Caco-2 (cell line): ENCODE results near the gene CHRM1. TPM values are rescaled to one million over a fixed set of nuclear protein-coding genes. Genes with fewer than 3 reads are reported as not detected.

ENCODE experiments used
- BruUV-seq: library from RNA; stranded (reverse); fragments of 400-500 nt; replicated peaks from 2 replicates; lab custom pipeline; 2021; lab: Mats Ljungman, UMichigan
- CTCF ChIA-PET: fragments of 300-600 bp; sonication (Branson Sonifier 250); formaldehyde crosslinking; loops from one replicate; lab custom pipeline; 2022; ENCODE audit warnings: antibody characterized with exemption; lab: Charles Lee
- POLR2A ChIA-PET: fragments of 300-600 bp; sonication (Branson Sonifier 250); formaldehyde crosslinking; loops from one replicate; lab custom pipeline; 2022; ENCODE audit warnings: antibody characterized with exemption; lab: Charles Lee
- DNase-seq, 2 experiments: peaks; one replicate each; pipeline versions ENCODE4 v3.0.0 to v3.0.0-alpha.2; 2020 to 2022
- H3K27me3 ChIP-seq: replicated peaks from 2 replicates; pipeline ENCODE4 v1.6.0; 2011; ENCODE audit warnings: low read length; ENCODE audit not compliant: control insufficient read depth, insufficient read depth
- H3K36me3 ChIP-seq: 2 replicates; pipeline ENCODE4 v1.5.1; 2011; ENCODE audit warnings: low read length; ENCODE audit not compliant: control insufficient read depth, insufficient read depth
- H3K4me1 ChIP-seq: fragments of 250-450 bp; sonication (Bioruptor Pico); 2 replicates; pipeline ENCODE4 v1.5.1; 2020; ENCODE audit warnings: mild to moderate bottlenecking
- H3K4me3 ChIP-seq: 2 replicates; pipeline ENCODE4 v1.5.1; 2011; ENCODE audit warnings: low read depth, mild to moderate bottlenecking, control low read depth, low read length
- H3K9me3 ChIP-seq: fragments of 250-450 bp; sonication (Bioruptor Pico); 2 replicates; pipeline ENCODE4 v1.5.1; 2020; ENCODE audit warnings: mild to moderate bottlenecking, moderate library complexity
- H3K27ac Mint-ChIP-seq: one replicate; pipeline ENCODE4 v1.8.0; 2022; ENCODE audit warnings: mixed read lengths; ENCODE audit not compliant: unreplicated experiment
- H3K27me3 Mint-ChIP-seq: one replicate; pipeline ENCODE4 v1.8.0; 2022; ENCODE audit warnings: mixed read lengths; ENCODE audit not compliant: insufficient read depth, unreplicated experiment
- H3K36me3 Mint-ChIP-seq: one replicate; pipeline ENCODE4 v1.8.0; 2022; ENCODE audit warnings: mild to moderate bottlenecking, mixed read lengths; ENCODE audit not compliant: insufficient read depth, unreplicated experiment
- H3K4me1 Mint-ChIP-seq: one replicate; pipeline ENCODE4 v1.8.0; 2022; ENCODE audit warnings: low read depth, mixed read lengths; ENCODE audit not compliant: unreplicated experiment
- H3K4me3 Mint-ChIP-seq: one replicate; pipeline ENCODE4 v1.8.0; 2022; ENCODE audit warnings: mild to moderate bottlenecking, moderate library complexity, mixed read lengths; ENCODE audit not compliant: unreplicated experiment
- H3K9me3 Mint-ChIP-seq: one replicate; pipeline ENCODE4 v1.8.0; 2022; ENCODE audit warnings: mixed read lengths; ENCODE audit not compliant: unreplicated experiment
- intact Hi-C: fragments of 100-400 bp; cut with micrococcal nuclease; formaldehyde crosslinking; loops from one replicate; pipeline ENCODE4 v1.10.0; 2022; ENCODE audit not compliant: unreplicated experiment
- total RNA-seq: library from RNA; stranded (reverse); gene quantifications from 2 replicates; pipeline ENCODE4 v1.2.3, GENCODE V29; 2022
- TF ChIP-seq, protein P1 (sequence below), 2 experiments: fragments of 200-600 bp in 1 of 2; IDR thresholded peaks; 1 replicate in 1 of 2; 2 replicates in 1 of 2; pipeline versions ENCODE4 v1.5.1 to v1.8.0; 2011 to 2022; ENCODE audit warnings: antibody characterized with exemption in 1 of 2, control low read depth in 1 of 2, inconsistent platforms in 1 of 2, low read depth in 1 of 2, low read length in 1 of 2, mild to moderate bottlenecking in 1 of 2, moderate library complexity in 1 of 2; ENCODE audit not compliant: insufficient read depth in 1 of 2, severe bottlenecking in 1 of 2, unreplicated experiment in 1 of 2

Gene CHRM1
- total RNA-seq, 1 experiment from 2014 or later: not detected

DNA sequence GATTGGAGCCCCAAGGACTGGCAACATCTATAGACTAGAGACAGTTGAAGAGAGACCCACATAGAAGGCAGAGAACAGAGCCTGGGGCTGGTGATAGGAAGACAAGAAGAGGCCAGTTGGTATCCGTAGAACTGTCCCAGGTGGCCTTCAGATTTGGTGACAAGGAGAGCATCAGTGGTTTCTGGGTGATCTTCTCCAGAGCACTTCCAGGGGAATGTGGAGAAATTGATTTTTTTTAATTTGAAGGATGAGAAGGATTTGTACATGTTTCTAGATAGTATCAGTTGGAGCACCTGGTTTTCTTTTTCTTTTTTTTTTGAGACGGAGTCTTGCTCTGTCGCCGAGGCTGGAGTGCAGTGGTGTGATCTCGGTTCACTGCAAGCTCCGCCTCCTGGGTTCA, 25.7 kb downstream of the CHRM1 start:
- Histone ChIP-seq H3K4me1 (peaks cover 21% of the 10 kb centered on the region), H3K27me3 (no peaks in the 10 kb centered on the region), H3K9me3 (no peaks in the 10 kb centered on the region), H3K36me3 (no peaks in the 10 kb centered on the region), H3K4me3 (no peak overlapping the region)
- DNase-seq: no peak
- BruUV-seq: no TSS peak
- Mint-ChIP-seq H3K36me3 (peaks cover 24% of the 10 kb centered on the region), H3K4me3 (no peak overlapping the region), H3K9me3 (no peaks in the 10 kb centered on the region), H3K27me3 (no peaks in the 10 kb centered on the region), H3K27ac (no peak overlapping the region), H3K4me1 (peaks cover 14% of the 10 kb centered on the region)
- CTCF ChIA-PET: no interaction called here
- TF ChIP-seq, protein P1, sequence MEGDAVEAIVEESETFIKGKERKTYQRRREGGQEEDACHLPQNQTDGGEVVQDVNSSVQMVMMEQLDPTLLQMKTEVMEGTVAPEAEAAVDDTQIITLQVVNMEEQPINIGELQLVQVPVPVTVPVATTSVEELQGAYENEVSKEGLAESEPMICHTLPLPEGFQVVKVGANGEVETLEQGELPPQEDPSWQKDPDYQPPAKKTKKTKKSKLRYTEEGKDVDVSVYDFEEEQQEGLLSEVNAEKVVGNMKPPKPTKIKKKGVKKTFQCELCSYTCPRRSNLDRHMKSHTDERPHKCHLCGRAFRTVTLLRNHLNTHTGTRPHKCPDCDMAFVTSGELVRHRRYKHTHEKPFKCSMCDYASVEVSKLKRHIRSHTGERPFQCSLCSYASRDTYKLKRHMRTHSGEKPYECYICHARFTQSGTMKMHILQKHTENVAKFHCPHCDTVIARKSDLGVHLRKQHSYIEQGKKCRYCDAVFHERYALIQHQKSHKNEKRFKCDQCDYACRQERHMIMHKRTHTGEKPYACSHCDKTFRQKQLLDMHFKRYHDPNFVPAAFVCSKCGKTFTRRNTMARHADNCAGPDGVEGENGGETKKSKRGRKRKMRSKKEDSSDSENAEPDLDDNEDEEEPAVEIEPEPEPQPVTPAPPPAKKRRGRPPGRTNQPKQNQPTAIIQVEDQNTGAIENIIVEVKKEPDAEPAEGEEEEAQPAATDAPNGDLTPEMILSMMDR (IDR thresholded peaks at IDR 0.05; ENCODE audit: insufficient read depth in 1 of 2, low read depth in 1 of 2, low read length in 1 of 2, severe bottlenecking in 1 of 2, unreplicated experiment in 1 of 2): no peak
- intact Hi-C loops: no loop called here
- POLR2A ChIA-PET: no interaction called here

DNA sequence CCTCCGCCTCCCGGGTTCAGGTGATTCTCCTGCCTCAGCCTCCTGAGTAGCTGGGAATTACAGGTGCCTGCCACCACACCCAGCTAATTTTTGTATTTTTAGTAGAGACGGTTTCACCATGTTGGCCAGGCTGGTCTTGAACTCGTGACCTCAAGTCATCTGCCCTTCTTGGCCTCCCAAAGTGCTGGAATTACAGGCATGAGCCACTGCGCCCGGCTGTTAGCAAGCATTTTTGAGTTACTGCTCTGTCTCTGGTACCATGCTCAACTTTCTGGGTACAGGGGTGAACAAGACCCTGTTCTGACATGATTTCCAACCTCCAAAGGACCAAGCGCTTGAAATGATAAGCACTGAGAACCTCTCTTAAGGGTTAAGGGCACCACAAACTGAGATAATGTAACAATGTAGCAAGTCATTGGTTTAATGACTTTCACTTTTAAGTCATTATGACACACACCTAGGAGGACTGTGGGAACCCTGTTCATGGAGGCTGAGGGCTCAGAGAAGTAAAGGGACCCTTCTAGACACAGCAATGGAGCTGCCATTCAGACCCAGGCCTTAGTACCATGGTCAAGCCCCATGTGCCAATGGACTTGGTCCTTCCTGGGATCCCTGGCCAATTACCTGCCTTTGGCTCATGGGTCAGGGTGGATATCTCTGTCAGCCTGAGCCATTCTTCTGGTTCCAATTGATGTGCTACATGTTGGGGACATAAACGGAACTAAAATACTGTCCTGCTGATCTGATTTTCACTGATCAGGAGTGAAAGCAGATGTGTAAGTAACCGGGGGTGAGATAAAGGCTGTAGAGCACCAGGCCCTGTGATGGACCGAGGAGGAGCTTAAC, 28.9 kb downstream of the CHRM1 start:
- no peaks in the 10 kb centered on the region for H3K9me3 Mint-ChIP-seq
- TF ChIP-seq, protein P1 (IDR thresholded peaks at IDR 0.05; ENCODE audit: insufficient read depth in 1 of 2, low read depth in 1 of 2, low read length in 1 of 2, severe bottlenecking in 1 of 2, unreplicated experiment in 1 of 2): no peak

DNA sequence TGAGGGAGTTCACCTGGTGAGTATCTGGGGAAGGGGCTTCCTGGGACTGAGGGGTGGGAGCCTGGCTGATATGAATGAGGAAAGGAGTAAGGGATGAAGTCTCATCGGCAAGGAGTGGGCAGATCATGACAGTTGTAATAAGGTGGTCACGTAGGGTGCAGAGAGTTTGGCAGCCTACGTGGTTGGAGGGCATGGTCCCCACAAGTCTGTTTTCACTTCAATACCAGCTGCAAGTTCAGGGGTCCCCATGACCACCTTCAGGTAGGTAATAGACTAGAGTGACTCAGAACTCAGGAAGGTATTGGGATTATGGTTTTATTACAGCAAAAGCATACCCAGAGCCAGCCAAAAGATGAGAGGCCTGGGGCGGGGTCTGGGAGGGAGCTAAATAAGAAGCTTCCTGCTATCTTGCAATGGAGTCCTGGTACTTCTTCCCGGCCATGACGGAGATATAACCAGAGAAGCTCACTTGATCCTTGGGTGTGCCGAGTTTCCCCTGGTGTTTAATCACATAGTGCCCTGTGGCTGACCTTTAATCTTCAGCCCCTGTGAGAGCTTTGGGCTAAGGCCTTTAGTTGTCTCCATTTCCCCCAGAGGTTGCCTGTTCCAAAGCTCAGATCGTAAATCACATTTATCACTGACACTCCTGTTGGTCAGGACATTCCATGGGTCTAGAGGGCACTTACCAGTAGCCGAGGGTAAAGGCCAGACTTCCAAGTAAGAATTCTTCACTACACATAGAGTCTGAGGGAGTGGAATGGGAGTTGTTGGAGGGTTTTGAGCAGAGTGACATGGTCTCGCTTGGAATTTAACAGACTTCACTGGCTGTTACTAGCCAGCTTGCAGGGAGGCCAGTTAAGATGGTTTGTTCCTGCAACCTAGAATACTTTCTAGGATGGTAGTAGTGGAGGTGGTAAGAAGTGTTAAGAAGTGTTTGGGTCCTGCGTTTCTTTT, 31.4 kb downstream of the CHRM1 start:
- Histone ChIP-seq H3K9me3 (no peaks in the 10 kb centered on the region), H3K4me1 (peaks cover 70% of the 10 kb centered on the region), H3K27me3 (no peaks in the 10 kb centered on the region), H3K36me3 (peaks cover 17% of the 10 kb centered on the region), H3K4me3 (no peak overlapping the region)
- peak overlapping the region; percentile 64 for H3K4me3 Mint-ChIP-seq
- POLR2A ChIA-PET: interaction anchor here (0.6 to 1.6 kb wide), 15 partner anchors 8 to 1092 kb away, joined by 3 to 18 read pairs (median 5); partner anchors contain the start of genes HNRNPUL2, POLR2G, SLC3A2 and STX5
- H3K27me3 Mint-ChIP-seq: no peaks in the 10 kb centered on the region
- no TSS peak for BruUV-seq
- H3K27ac Mint-ChIP-seq: peak overlapping the region; percentile 83
- intact Hi-C loops: loop anchor here (1.0 kb wide), 1 partner anchor 8 kb away; no protein-coding TSS in a partner anchor
- peaks cover 81% of the 10 kb centered on the region for H3K36me3 Mint-ChIP-seq
- TF ChIP-seq, protein P1 (IDR thresholded peaks at IDR 0.05; ENCODE audit: insufficient read depth in 1 of 2, low read depth in 1 of 2, low read length in 1 of 2, severe bottlenecking in 1 of 2, unreplicated experiment in 1 of 2): no peak
- DNase-seq: peak; percentile 90 to 97
- no peaks in the 10 kb centered on the region for H3K9me3 Mint-ChIP-seq
- CTCF ChIA-PET: interaction anchor here (0.6 to 1.9 kb wide), 7 partner anchors 9 to 254 kb away, joined by 3 to 8 read pairs (median 5); partner anchors contain the start of genes SLC3A2 and TMEM179B
- peaks cover 59% of the 10 kb centered on the region for H3K4me1 Mint-ChIP-seq

More for the DNA sequence above, 28.9 kb downstream of the CHRM1 start:
- Histone ChIP-seq H3K4me3 (no peak overlapping the region), H3K27me3 (no peaks in the 10 kb centered on the region), H3K9me3 (no peaks in the 10 kb centered on the region), H3K4me1 (peaks cover 48% of the 10 kb centered on the region), H3K36me3 (peaks cover 7% of the 10 kb centered on the region; the same call in 1 of the 2 replicates)
- DNase-seq: no peak
- Mint-ChIP-seq H3K4me3 (no peak overlapping the region), H3K36me3 (peaks cover 56% of the 10 kb centered on the region), H3K4me1 (peaks cover 43% of the 10 kb centered on the region), H3K27me3 (no peaks in the 10 kb centered on the region), H3K27ac (peak overlapping the region; percentile 27)
- POLR2A ChIA-PET: interaction anchor here (0.5 kb wide), 1 partner anchor 12 kb away, joined by 3 read pairs; no protein-coding TSS in a partner anchor
- CTCF ChIA-PET: no interaction called here
- intact Hi-C loops: no loop called here
- BruUV-seq: no TSS peak
